Activated naive CD4-positive, alpha-beta T cell treated with anti-CD3 and anti-CD28 coated beads for 36 hours (primary cell): ENCODE measurements around the gene PALD1. TPM values are rescaled to one million over a fixed set of nuclear protein-coding genes. Genes with fewer than 3 reads are reported as not detected.
"Not testable (repeated sequence)": the region's sequence is repeated elsewhere in the genome, so short reads cannot be mapped to it uniquely, and the experiment has no call there.

Source experiments
- CTCF ChIA-PET: fragments of 350-600 bp; sonication (Branson Sonifier 250); formaldehyde crosslinking; loops from one replicate; lab custom pipeline; 2021; ENCODE audit warnings: antibody characterized with exemption; lab: Charles Lee
- DNase-seq: peaks from one replicate; pipeline ENCODE4 v3.0.0-alpha.2; 2020
- H3K27ac Mint-ChIP-seq: one replicate; pipeline ENCODE4 v1.8.0; 2021; ENCODE audit warnings: mild to moderate bottlenecking, mixed read lengths
- H3K27me3 Mint-ChIP-seq: one replicate; pipeline ENCODE4 v1.8.0; 2021; ENCODE audit warnings: low read depth, mixed read lengths
- H3K36me3 Mint-ChIP-seq: one replicate; pipeline ENCODE4 v1.8.0; 2021; ENCODE audit warnings: low read depth, mixed read lengths
- H3K4me1 Mint-ChIP-seq: one replicate; pipeline ENCODE4 v1.8.0; 2021; ENCODE audit warnings: low read depth, mixed read lengths
- H3K4me3 Mint-ChIP-seq: one replicate; pipeline ENCODE4 v1.8.0; 2021; ENCODE audit warnings: mild to moderate bottlenecking, moderate library complexity, mixed read lengths
- H3K9me3 Mint-ChIP-seq: one replicate; pipeline ENCODE4 v1.8.0; 2021; ENCODE audit warnings: mixed read lengths
- intact Hi-C: fragments of 100-400 bp; cut with micrococcal nuclease; formaldehyde crosslinking; loops from one replicate; pipeline ENCODE4 v1.15.1; 2023
- total RNA-seq, 2 experiments: library from RNA; stranded (reverse); gene quantifications; one replicate each; pipeline ENCODE4 v1.2.3, GENCODE V29; 2021

PALD1 gene
- total RNA-seq, 2 experiments from 2014 or later = 0.69 TPM

GRCh38 chr10:70604106-70604505 is 125.5 kb downstream of the PALD1 start:
- Mint-ChIP-seq H3K27ac (no peak overlapping the region), H3K9me3 (no peaks in the 10 kb centered on the region), H3K36me3 (peaks cover 4% of the 10 kb centered on the region), H3K4me3 (no peak overlapping the region), H3K4me1 (peaks cover 30% of the 10 kb centered on the region), H3K27me3 (no peaks in the 10 kb centered on the region)
- intact Hi-C loops = no loop called here
- CTCF ChIA-PET = no interaction called here
- no peak for DNase-seq

- DNase-seq = no peak
- H3K27ac Mint-ChIP-seq = no peak overlapping the region
- H3K4me3 Mint-ChIP-seq = no peak overlapping the region
- peaks cover 30% of the 10 kb centered on the region for H3K4me1 Mint-ChIP-seq
- H3K27me3 Mint-ChIP-seq = no peaks in the 10 kb centered on the region
- H3K9me3 Mint-ChIP-seq = no peaks in the 10 kb centered on the region
- intact Hi-C loops = no loop called here
- H3K36me3 Mint-ChIP-seq = no peaks in the 10 kb centered on the region
- CTCF ChIA-PET = no interaction called here
Measured at GRCh38 chr10:70605161-70605560, 126.6 kb downstream of the PALD1 start.

GRCh38 chr10:70607936-70608335 is 129.4 kb downstream of the PALD1 start:
- Mint-ChIP-seq H3K27ac (no peak overlapping the region), H3K4me1 (peaks cover 13% of the 10 kb centered on the region), H3K36me3 (no peaks in the 10 kb centered on the region), H3K9me3 (no peaks in the 10 kb centered on the region), H3K4me3 (no peak overlapping the region), H3K27me3 (no peaks in the 10 kb centered on the region)
- CTCF ChIA-PET = no interaction called here
- intact Hi-C loops = no loop called here
- no peak for DNase-seq

DNA sequence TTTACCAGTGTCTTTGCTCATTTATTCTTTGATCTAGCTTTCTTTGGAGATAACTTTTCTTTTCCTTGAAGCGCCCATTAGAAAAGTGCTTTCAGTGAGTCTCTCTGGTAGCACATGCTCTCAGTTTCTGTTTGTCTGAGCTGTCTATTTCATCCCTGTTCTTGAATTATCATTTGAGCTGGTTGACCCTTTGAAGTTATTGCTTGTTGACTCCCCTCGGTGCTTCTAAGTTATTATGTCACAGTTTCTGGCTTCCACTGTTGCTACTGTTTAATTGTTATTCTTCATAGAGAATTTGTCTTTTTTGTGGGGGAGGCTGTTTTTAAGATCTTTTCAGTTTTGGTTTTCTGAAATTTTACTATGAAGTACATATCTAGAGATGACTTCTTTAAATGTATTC is 135.4 kb downstream of the PALD1 start:
- intact Hi-C loops = no loop called here

GRCh38 chr10:70614364-70614763 is 135.8 kb downstream of the PALD1 start:
- DNase-seq, H3K27ac Mint-ChIP-seq, intact Hi-C loops, H3K27me3 Mint-ChIP-seq, H3K4me3 Mint-ChIP-seq, H3K9me3 Mint-ChIP-seq, H3K36me3 Mint-ChIP-seq, CTCF ChIA-PET: not testable (repeated sequence)
- H3K4me1 Mint-ChIP-seq = peaks cover 12% of the 10 kb centered on the region

More for the DNA sequence above, 135.4 kb downstream of the PALD1 start:
- Mint-ChIP-seq H3K4me1 (peaks cover 12% of the 10 kb centered on the region), H3K27ac (no peak overlapping the region), H3K27me3 (no peaks in the 10 kb centered on the region), H3K4me3 (no peak overlapping the region), H3K36me3 (no peaks in the 10 kb centered on the region), H3K9me3 (no peaks in the 10 kb centered on the region)
- DNase-seq = no peak
- CTCF ChIA-PET = no interaction called here

GRCh38 chr10:70615211-70615610 is 136.6 kb downstream of the PALD1 start:
- DNase-seq = no peak
- Mint-ChIP-seq H3K27me3 (no peaks in the 10 kb centered on the region), H3K27ac (no peak overlapping the region), H3K4me1 (peaks cover 12% of the 10 kb centered on the region), H3K36me3 (no peaks in the 10 kb centered on the region), H3K4me3 (no peak overlapping the region), H3K9me3 (peaks cover 7% of the 10 kb centered on the region)
- CTCF ChIA-PET = no interaction called here
- intact Hi-C loops = no loop called here

DNA sequence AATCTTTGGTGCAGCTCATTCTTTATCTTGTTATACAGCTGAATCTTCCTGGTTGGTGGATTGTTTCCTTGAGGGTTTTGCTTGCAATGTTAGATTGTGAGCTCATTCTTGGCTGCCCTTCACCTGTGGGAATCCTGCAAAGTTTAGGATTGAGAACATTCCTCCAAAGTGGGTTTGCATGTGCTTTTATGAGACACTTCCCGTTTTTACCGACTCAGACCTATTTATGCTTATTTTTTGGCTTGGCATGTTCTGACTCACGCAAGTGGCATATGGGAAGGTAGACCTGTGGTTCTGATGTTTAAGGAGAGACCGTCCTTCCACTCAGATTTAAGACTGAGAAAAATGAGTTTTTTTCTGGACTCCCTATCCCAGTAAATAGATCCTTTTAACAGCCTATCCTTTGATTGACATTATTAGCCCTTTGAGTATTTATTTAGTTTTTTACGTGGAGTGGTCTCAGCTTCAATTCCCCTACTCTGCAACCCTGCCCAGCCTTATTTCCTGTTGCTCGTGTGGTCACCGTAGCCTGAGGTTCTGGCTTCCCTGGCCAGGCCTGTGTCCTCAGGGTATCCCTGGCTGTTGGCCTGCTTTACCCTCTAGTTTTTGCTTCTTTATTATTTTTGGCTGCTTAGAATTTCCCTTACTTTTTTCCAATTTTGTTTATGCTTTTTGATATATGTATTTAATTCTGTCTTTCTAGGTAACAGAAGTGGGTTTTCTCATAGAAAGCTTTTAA is 137.4 kb downstream of the PALD1 start:
- CTCF ChIA-PET = no interaction called here
- Mint-ChIP-seq H3K36me3 (no peaks in the 10 kb centered on the region), H3K27ac (no peak overlapping the region), H3K4me3 (no peak overlapping the region), H3K9me3 (peaks cover 14% of the 10 kb centered on the region), H3K4me1 (peaks cover 12% of the 10 kb centered on the region), H3K27me3 (no peaks in the 10 kb centered on the region)
- intact Hi-C loops = no loop called here
- no peak for DNase-seq

- no peak overlapping the region for H3K4me3 Mint-ChIP-seq
- H3K9me3 Mint-ChIP-seq = peaks cover 14% of the 10 kb centered on the region
- H3K27ac Mint-ChIP-seq = no peak overlapping the region
- peaks cover 12% of the 10 kb centered on the region for H3K4me1 Mint-ChIP-seq
- intact Hi-C loops = no loop called here
- no peak for DNase-seq
- no peaks in the 10 kb centered on the region for H3K27me3 Mint-ChIP-seq
- CTCF ChIA-PET = interaction anchor here (0.7 to 1.1 kb wide), 2 partner anchors 56 to 142 kb away, joined by 3 read pairs; no protein-coding TSS in a partner anchor
- H3K36me3 Mint-ChIP-seq = no peaks in the 10 kb centered on the region
Measured at GRCh38 chr10:70616761-70617160, 138.2 kb downstream of the PALD1 start.

Other genes with a start within 250 kb of the PALD1 start
- 100 to 1,000 TPM; 392 to 408 TPM for gene PPA1, start 245.3 kb upstream of the PALD1 start, total RNA-seq
- not detected for gene NPFFR1, start 194.8 kb upstream of the PALD1 start, total RNA-seq
- 10 to 100 TPM in 1 of 2 experiments, 1 to 10 TPM in 1; 8.6 to 10.7 TPM for gene LRRC20, start 96.1 kb upstream of the PALD1 start, total RNA-seq
- gene EIF4EBP2, start 74.6 kb upstream of the PALD1 start, total RNA-seq = 10 to 100 TPM; 20.0 to 21.0 TPM
- gene NODAL, start 37.1 kb upstream of the PALD1 start, total RNA-seq = not detected
- 1 to 10 TPM; 7.5 to 8.2 TPM for gene PRF1, start 124.0 kb downstream of the PALD1 start, total RNA-seq
- gene ADAMTS14, start 193.7 kb downstream of the PALD1 start, total RNA-seq = not detected